HuH-7 (cell line): ENCODE results near the gene TUBA3D.
"Not testable (repeated sequence)": the region's sequence is repeated elsewhere in the genome, so short reads cannot be mapped to it uniquely, and the experiment has no call there.

ENCODE experiments used
- DNase-seq: peaks from one replicate; pipeline ENCODE4 v3.0.0; 2011; ENCODE audit warnings: low spot score

TUBA3D gene

GRCh38 chr2:131514408-131515166 lies 38.7 kb downstream of the TUBA3D start:
- not testable (repeated sequence) for DNase-seq

GRCh38 chr2:131515235-131515634 lies 39.3 kb downstream of the TUBA3D start:
- not testable (repeated sequence) for DNase-seq

- DNase-seq = no peak
Measured at GRCh38 chr2:131516011-131516410, 40.1 kb downstream of the TUBA3D start.

- DNase-seq = not testable (repeated sequence)
Measured at GRCh38 chr2:131516621-131517020, 40.7 kb downstream of the TUBA3D start.

GRCh38 chr2:131517106-131517831 lies 41.4 kb downstream of the TUBA3D start:
- DNase-seq = no peak

GRCh38 chr2:131517856-131518255 lies 41.9 kb downstream of the TUBA3D start:
- not testable (repeated sequence) for DNase-seq

GRCh38 chr2:131518531-131518930 lies 42.6 kb downstream of the TUBA3D start:
- DNase-seq = not testable (repeated sequence)

- DNase-seq = no peak
Measured at GRCh38 chr2:131519466-131519865, 43.5 kb downstream of the TUBA3D start.

GRCh38 chr2:131519871-131520470 lies 44.1 kb downstream of the TUBA3D start:
- DNase-seq = not testable (repeated sequence)

GRCh38 chr2:131520526-131520925 lies 44.6 kb downstream of the TUBA3D start:
- no peak for DNase-seq

GRCh38 chr2:131521524-131521923 lies 45.6 kb downstream of the TUBA3D start:
- DNase-seq = not testable (repeated sequence)

GRCh38 chr2:131521961-131522781 lies 46.3 kb downstream of the TUBA3D start:
- no peak for DNase-seq

GRCh38 chr2:131525256-131525655 lies 49.3 kb downstream of the TUBA3D start:
- not testable (repeated sequence) for DNase-seq

- DNase-seq = not testable (repeated sequence)
Measured at GRCh38 chr2:131527131-131528001, 51.4 kb downstream of the TUBA3D start, which contains the start of gene CCDC74A. Gene CCDC74A (plus strand): TSS chr2:131527888. CDS start chr2:131527971, 83 bp downstream.

GRCh38 chr2:131528981-131529863 lies 53.3 kb downstream of the TUBA3D start:
- not testable (repeated sequence) for DNase-seq

- not testable (repeated sequence) for DNase-seq
Measured at GRCh38 chr2:131529864-131530445, 54.0 kb downstream of the TUBA3D start.

- not testable (repeated sequence) for DNase-seq
Measured at GRCh38 chr2:131530626-131531344, 54.9 kb downstream of the TUBA3D start.

GRCh38 chr2:131531547-131532185 lies 55.7 kb downstream of the TUBA3D start:
- not testable (repeated sequence) for DNase-seq
